HG03442 (cell line): ENCODE results near the gene TCN1.

Experiments
- ATAC-seq: cut with Tn5 transposase; IDR thresholded peaks from one replicate; pipeline ENCODE4 v1.9.1; 2021; ENCODE audit warnings: mild to moderate bottlenecking, moderate library complexity; ENCODE audit not compliant: unreplicated experiment

Gene TCN1

GRCh38 chr11:59810189-59810910, 55.9 kb downstream of the TCN1 start, which contains the start of gene MRPL16:
Gene MRPL16, minus strand, starts transcription at chr11:59810778. Its CDS starts 120 bp downstream, at chr11:59810658.
- ATAC-seq, result peak; percentile 97

- ATAC-seq, result no peak
Measured at GRCh38 chr11:59807047-59807610, 59.2 kb downstream of the TCN1 start.

GRCh38 chr11:59804061-59804460, 62.2 kb downstream of the TCN1 start:
- no peak for ATAC-seq
